WERI-Rb-1 (cell line): ENCODE results near the gene ZNF83.
"Not testable (repeated sequence)": the region's sequence is repeated elsewhere in the genome, so short reads cannot be mapped to it uniquely, and the experiment has no call there.

Source experiments
- DNase-seq: peaks from one replicate; pipeline ENCODE4 v3.0.0-alpha.2; 2020
- H3K27ac ChIP-seq: fragments of 250-450 bp; sonication (Bioruptor Pico); 2 replicates; pipeline ENCODE4 v1.5.1; 2020; ENCODE audit warnings: mild to moderate bottlenecking, moderate library complexity
- H3K27me3 ChIP-seq: fragments of 250-450 bp; sonication (Bioruptor Pico); 2 replicates; pipeline ENCODE4 v1.5.1; 2021; ENCODE audit warnings: mild to moderate bottlenecking, low read depth, moderate library complexity; ENCODE audit not compliant: insufficient read depth, severe bottlenecking
- H3K36me3 ChIP-seq: fragments of 250-450 bp; sonication (Bioruptor Pico); 2 replicates; pipeline ENCODE4 v1.5.1; 2020; ENCODE audit warnings: mild to moderate bottlenecking, moderate library complexity
- H3K4me3 ChIP-seq: 2 replicates; pipeline ENCODE4 v1.5.1; 2011; ENCODE audit warnings: low read depth, mild to moderate bottlenecking, control low read depth, low read length
- H3K9me3 ChIP-seq: fragments of 250-450 bp; sonication (Bioruptor Pico); 2 replicates; pipeline ENCODE4 v1.5.1; 2021; ENCODE audit warnings: mild to moderate bottlenecking, moderate library complexity; ENCODE audit not compliant: severe bottlenecking
- TF ChIP-seq, protein P1 (sequence below): IDR thresholded peaks from 2 replicates; pipeline ENCODE4 v1.5.1; 2011; ENCODE audit warnings: low read depth, mild to moderate bottlenecking, control low read depth, inconsistent platforms, low read length

The ZNF83 gene

DNA sequence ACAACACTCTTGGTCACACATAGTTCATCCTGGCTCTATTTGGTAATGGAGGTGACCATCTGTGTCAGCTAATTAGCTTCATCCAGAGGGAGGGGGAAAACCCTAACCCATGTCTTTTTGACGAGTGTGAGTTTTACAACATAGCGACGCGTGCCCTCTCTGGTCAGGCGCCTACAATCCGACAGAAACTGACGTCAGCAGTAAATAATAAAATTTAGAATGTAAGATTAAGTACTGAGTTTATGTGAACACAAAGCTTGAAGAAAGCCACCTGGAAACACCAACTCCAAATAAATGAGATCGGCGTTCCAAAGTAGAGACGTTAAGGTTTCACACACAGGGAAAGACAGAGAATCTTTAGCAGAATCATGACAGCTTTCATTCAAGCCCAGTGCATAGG lies 1.8 kb upstream of the ZNF83 start:
- Histone ChIP-seq H3K27ac (peak overlapping the region; percentile 54), H3K9me3 (no peaks in the 10 kb centered on the region), H3K4me3 (no peak overlapping the region), H3K36me3 (peaks cover 4% of the 10 kb centered on the region), H3K27me3 (no peaks in the 10 kb centered on the region)
- TF ChIP-seq, protein P1, sequence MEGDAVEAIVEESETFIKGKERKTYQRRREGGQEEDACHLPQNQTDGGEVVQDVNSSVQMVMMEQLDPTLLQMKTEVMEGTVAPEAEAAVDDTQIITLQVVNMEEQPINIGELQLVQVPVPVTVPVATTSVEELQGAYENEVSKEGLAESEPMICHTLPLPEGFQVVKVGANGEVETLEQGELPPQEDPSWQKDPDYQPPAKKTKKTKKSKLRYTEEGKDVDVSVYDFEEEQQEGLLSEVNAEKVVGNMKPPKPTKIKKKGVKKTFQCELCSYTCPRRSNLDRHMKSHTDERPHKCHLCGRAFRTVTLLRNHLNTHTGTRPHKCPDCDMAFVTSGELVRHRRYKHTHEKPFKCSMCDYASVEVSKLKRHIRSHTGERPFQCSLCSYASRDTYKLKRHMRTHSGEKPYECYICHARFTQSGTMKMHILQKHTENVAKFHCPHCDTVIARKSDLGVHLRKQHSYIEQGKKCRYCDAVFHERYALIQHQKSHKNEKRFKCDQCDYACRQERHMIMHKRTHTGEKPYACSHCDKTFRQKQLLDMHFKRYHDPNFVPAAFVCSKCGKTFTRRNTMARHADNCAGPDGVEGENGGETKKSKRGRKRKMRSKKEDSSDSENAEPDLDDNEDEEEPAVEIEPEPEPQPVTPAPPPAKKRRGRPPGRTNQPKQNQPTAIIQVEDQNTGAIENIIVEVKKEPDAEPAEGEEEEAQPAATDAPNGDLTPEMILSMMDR: no peak
- DNase-seq: peak; percentile 23

DNA sequence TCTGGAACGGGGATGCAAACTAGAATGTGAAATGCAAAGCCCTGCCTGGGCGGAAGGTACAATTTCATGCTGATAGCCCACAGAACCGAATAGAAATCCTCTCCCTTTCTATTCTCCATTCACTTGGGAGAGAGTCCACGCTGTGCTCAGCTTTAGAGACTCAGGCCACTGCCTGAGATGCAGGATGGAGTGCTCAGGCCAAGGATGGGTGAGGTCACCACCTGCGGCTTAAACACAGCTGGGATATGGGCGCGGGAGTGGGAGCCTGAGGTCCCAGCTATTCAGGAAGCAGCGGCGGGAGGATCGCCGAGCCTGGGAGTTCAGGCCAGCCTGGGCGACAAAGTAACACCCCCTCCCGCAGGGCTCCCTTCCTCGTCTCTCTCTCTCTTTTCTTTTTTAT lies 446 bp upstream of the ZNF83 start:
- Histone ChIP-seq H3K27ac (no peak overlapping the region), H3K36me3 (peaks cover 5% of the 10 kb centered on the region; the same call in 1 of the 2 replicates)

DNA sequence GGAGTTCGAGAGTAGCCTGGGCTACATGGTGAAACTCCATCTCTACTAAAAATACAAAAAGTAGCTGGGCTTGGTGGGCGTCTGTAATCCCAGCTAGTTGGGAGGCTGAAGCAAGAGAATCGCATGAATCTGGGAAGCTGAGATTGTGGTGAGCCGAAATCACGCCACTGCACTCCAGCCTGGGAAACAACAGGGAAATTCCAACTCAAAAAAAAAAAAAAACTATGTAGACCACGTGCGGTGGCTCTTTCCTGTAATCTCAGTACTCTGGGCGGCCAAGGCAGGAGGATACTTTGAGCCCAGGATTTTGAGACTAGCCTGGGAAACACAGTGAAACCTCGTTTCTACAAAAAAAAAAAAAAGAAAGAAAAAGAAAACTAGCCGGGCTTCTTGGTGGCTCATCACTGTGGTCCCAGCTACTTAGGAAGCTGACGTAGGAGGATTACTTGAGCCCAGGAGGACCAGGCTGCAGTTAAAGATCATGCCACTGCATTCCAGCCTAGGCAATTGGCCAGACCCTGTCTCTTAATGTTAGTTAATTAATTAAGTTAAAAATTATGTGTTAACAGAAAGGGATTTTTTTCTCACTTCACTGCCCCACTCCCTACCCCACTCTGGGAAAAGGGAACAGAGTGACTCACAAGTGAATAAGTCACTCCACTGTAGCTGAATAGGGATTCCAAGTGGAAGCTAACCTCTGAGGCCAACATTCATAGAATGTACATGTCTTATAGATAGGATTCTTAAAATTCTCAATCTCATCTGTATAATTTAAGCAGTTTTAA lies 2.2 kb downstream of the ZNF83 start:
- no peaks in the 10 kb centered on the region for H3K27me3 ChIP-seq
- H3K9me3 ChIP-seq: no peaks in the 10 kb centered on the region
- H3K36me3 ChIP-seq: peaks cover 9% of the 10 kb centered on the region; the same call in 1 of the 2 replicates
- no peak overlapping the region for H3K4me3 ChIP-seq
- TF ChIP-seq, protein P1: no peak
- DNase-seq: no peak
- no peak overlapping the region for H3K27ac ChIP-seq

More for the DNA sequence above, 446 bp upstream of the ZNF83 start:
- Histone ChIP-seq H3K9me3 (no peaks in the 10 kb centered on the region), H3K4me3 (no peak overlapping the region), H3K27me3 (no peaks in the 10 kb centered on the region)
- TF ChIP-seq, protein P1: no peak
- no peak for DNase-seq

DNA sequence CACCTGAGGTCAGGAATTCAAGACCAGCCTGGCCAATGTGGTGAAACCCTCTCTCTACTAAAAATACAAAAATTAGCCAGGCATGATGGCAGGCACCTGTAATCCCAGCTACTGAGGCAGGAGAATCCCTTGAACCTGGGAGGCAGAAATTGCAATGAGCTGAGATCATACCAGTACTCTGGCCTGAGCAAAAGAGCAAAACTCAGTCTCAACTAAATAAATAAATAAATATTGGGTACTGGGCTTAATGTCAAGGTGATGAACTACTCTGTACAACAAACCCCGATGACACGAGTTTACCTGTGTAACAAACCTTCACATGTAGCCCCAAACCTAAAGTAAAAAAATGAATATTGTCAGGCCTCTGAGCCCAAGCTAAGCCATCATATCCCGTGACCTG lies 10.7 kb downstream of the ZNF83 start:
- not testable (repeated sequence) for H3K27ac ChIP-seq, H3K27me3 ChIP-seq, DNase-seq, H3K4me3 ChIP-seq, H3K9me3 ChIP-seq
- H3K36me3 ChIP-seq: peaks cover 21% of the 10 kb centered on the region

- Histone ChIP-seq H3K4me3 (no peak overlapping the region), H3K36me3 (peaks cover 21% of the 10 kb centered on the region), H3K27ac (no peak overlapping the region), H3K27me3 (no peaks in the 10 kb centered on the region), H3K9me3 (no peaks in the 10 kb centered on the region)
- TF ChIP-seq, protein P1: no peak
- no peak for DNase-seq
Measured at GRCh38 chr19:52626915-52627314, 11.2 kb downstream of the ZNF83 start.

GRCh38 chr19:52622261-52622660 lies 15.9 kb downstream of the ZNF83 start:
- peak; percentile 29 for DNase-seq
- Histone ChIP-seq H3K27me3 (no peaks in the 10 kb centered on the region), H3K9me3 (no peaks in the 10 kb centered on the region), H3K4me3 (no peak overlapping the region), H3K27ac (no peak overlapping the region), H3K36me3 (peaks cover 32% of the 10 kb centered on the region)
- TF ChIP-seq, protein P1: peak; percentile 31; the same call in 1 of the 2 replicates
